HG02571 (cell line): ENCODE data around the gene WAS.
"Not testable (repeated sequence)": the region's sequence is repeated elsewhere in the genome, so short reads cannot be mapped to it uniquely, and the experiment has no call there.

ENCODE experiments used
- ATAC-seq: cut with Tn5 transposase; IDR thresholded peaks from one replicate; pipeline ENCODE4 v1.9.1; 2021; ENCODE audit warnings: mild to moderate bottlenecking, moderate library complexity; ENCODE audit not compliant: unreplicated experiment

Gene WAS

DNA sequence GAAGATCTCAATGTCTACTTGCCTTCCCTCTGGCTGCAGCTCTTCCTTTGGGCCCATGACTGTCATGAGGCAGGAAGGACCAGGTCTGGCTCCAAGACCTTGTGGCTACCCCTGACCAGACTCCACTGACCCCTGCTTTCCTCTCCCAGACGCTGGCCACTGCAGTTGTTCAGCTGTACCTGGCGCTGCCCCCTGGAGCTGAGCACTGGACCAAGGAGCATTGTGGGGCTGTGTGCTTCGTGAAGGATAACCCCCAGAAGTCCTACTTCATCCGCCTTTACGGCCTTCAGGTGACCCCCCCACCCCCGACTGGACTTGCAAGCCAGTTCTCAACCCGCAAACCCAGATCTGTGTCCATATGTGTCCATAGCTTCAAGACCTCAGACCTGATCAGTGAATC lies 535 bp downstream of the WAS start:
- ATAC-seq, result no peak

DNA sequence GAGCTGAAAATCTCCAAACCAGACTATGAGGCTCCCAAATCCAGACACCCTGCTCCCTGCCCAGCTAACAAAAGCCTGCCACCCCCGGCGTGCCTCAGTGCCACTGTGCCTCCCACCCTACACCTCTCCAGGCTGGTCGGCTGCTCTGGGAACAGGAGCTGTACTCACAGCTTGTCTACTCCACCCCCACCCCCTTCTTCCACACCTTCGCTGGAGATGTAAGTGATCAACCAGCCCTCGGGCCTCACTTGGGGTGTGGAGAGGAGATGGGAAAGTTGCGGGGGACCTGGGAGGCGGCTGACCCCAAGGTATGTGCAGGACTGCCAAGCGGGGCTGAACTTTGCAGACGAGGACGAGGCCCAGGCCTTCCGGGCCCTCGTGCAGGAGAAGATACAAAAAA lies 1.8 kb downstream of the WAS start:
- ATAC-seq, result no peak

DNA sequence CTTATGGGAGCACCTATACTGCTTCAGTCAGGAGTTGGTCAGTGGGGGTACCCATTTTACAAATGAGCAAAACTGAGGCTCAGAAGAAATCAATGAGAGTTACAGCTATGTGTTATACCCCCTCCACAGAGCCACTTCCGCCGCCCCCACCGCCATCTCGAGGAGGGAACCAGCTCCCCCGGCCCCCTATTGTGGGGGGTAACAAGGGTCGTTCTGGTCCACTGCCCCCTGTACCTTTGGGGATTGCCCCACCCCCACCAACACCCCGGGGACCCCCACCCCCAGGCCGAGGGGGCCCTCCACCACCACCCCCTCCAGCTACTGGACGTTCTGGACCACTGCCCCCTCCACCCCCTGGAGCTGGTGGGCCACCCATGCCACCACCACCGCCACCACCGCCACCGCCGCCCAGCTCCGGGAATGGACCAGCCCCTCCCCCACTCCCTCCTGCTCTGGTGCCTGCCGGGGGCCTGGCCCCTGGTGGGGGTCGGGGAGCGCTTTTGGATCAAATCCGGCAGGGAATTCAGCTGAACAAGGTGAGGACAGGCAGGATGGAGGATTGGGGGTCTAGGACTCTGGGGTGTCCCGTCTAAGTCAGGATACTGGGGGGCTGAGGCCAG lies 5.0 kb downstream of the WAS start:
- no peak for ATAC-seq

- ATAC-seq, result no peak
Observed at GRCh38 chrX:48689208-48689920, 5.8 kb downstream of the WAS start.

- ATAC-seq, result not testable (repeated sequence)
Observed at GRCh38 chrX:48691746-48692145, 8.1 kb downstream of the WAS start.

- ATAC-seq, result no peak
Observed at GRCh38 chrX:48694776-48695533, 11.4 kb downstream of the WAS start.

DNA sequence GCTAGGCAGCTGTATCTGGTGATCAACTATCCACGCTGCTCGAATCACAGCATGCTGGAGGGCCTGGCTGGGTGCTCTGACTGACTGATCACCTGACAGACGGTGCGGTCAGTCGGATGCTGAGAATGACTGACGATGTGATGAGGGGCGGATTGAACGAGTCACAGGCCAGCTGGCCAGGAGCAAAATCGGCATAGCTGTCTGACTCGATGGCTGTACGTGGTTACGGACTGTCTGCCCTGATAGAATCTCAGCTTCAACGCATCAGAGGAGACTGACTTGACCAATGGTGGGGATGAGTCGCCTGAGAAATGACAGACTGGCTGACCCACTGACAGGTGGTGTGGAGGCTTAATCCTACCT lies 11.9 kb downstream of the WAS start:
- no peak for ATAC-seq

DNA sequence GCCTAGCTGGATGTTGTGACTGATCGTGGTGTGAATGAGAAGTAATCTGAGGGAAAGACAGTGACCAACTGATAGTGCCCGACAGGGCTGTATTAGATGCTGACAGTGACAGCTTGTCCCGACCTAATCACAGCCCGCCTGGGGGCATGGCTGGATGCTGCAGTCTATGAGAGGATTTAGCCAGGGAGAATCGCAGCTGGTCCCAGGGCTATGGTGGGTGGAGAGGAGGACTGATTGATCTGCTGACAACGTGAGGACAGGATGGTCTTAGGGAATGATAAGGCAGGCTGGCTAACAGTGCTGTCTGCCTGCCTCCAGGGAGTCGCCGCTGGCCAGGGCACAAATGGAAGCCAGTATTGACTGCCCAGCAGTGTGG lies 12.3 kb downstream of the WAS start:
- no peak for ATAC-seq

- peak; percentile 86 for ATAC-seq
Observed at GRCh38 chrX:48696301-48696908, 12.8 kb downstream of the WAS start, which contains the start of gene SUV39H1. Gene SUV39H1 (plus strand): TSS chrX:48696734. CDS start chrX:48696785, 51 bp downstream.

GRCh38 chrX:48696909-48697727 lies 13.5 kb downstream of the WAS start:
- ATAC-seq, result peak; percentile 11

DNA sequence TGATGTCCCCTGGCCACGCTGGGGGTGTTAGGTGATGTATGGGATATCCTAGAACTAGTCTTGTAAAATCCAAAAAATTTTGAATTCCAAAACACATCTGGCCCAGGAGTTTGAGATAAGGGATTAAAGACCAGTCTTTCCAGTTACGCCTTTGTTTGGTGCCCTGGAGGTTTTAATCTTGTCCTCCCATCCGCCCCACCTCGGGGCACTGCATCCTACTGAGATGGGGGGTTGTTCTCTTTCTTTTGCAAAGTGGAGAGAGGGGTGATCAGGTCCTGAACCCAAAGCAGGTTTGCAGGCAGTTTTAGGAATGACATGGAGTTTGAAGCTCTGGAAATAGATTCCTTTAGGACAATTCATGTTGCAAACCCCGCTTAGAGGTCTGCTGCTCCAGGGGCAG lies 14.7 kb downstream of the WAS start:
- ATAC-seq, result no peak

- no peak for ATAC-seq
Observed at GRCh38 chrX:48700246-48700645, 16.6 kb downstream of the WAS start.

GRCh38 chrX:48700951-48701653 lies 17.5 kb downstream of the WAS start:
- ATAC-seq, result no peak

DNA sequence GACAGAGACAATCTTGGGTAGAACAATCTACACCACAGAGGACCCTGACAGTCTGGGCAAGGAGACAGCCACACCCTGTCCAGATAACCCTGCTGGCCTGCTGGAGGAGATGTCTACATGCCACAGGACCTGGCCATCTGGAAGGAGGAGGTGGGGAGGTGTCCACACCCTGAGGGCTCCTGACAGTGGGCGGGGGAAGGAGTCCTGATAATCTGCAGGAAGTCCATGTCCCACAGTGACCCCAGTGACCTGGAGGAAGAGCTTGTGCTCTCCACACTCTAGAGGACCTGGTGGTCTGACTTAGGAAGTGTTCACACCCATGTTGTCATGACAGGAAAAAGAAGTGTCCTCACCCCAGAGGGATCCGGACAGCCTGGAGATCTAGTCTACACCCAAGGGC lies 18.4 kb downstream of the WAS start:
- ATAC-seq, result no peak

- no peak for ATAC-seq
Observed at GRCh38 chrX:48702716-48703115, 19.1 kb downstream of the WAS start.

- no peak for ATAC-seq
Observed at GRCh38 chrX:48703228-48703627, 19.6 kb downstream of the WAS start.

- ATAC-seq, result no peak
Observed at GRCh38 chrX:48703642-48704481, 20.3 kb downstream of the WAS start.

GRCh38 chrX:48705871-48706270 lies 22.3 kb downstream of the WAS start:
- no peak for ATAC-seq

- no peak for ATAC-seq
Observed at GRCh38 chrX:48709522-48710112, 26.0 kb downstream of the WAS start.
